ENCODE data around the gene SMKR1. TPM values are rescaled to one million over a fixed set of nuclear protein-coding genes. Genes with fewer than 3 reads are reported as not detected.
"Not testable (repeated sequence)": the region's sequence is repeated elsewhere in the genome, so short reads cannot be mapped to it uniquely, and the experiment has no call there.

SMKR1 gene
- total RNA-seq, 1 donor from 2014 or later = not detected

- ATAC-seq; DNase-seq (ENCODE audit: low spot score): not testable (repeated sequence)
Measured at GRCh38 chr7:129481376-129481775, 21.0 kb upstream of the SMKR1 start.

- ATAC-seq (no peak), DNase-seq (ENCODE audit: low spot score) (no peak)
Measured at GRCh38 chr7:129482781-129483180, 19.6 kb upstream of the SMKR1 start.

- DNase-seq (ENCODE audit: low spot score) (no peak), ATAC-seq (no peak)
Measured at GRCh38 chr7:129489491-129489890, 12.8 kb upstream of the SMKR1 start.

GRCh38 chr7:129492391-129492790 lies 9.9 kb upstream of the SMKR1 start:
- ATAC-seq (no peak), DNase-seq (ENCODE audit: low spot score) (no peak)

GRCh38 chr7:129493555-129493954 lies 8.8 kb upstream of the SMKR1 start:
- ATAC-seq (no peak), DNase-seq (ENCODE audit: low spot score) (no peak)

- DNase-seq (ENCODE audit: low spot score) (no peak), ATAC-seq (no peak)
Measured at GRCh38 chr7:129494041-129494440, 8.3 kb upstream of the SMKR1 start.

GRCh38 chr7:129495987-129496386 lies 6.3 kb upstream of the SMKR1 start:
- DNase-seq (ENCODE audit: low spot score) (no peak), ATAC-seq (no peak)

- ATAC-seq = no peak
- no peak for DNase-seq (ENCODE audit: low spot score)
Measured at GRCh38 chr7:129496653-129497052, 5.7 kb upstream of the SMKR1 start.

- ATAC-seq (no peak), DNase-seq (ENCODE audit: low spot score) (no peak)
Measured at GRCh38 chr7:129497156-129497555, 5.2 kb upstream of the SMKR1 start.

GRCh38 chr7:129498021-129498420 lies 4.3 kb upstream of the SMKR1 start:
- ATAC-seq = no peak
- DNase-seq (ENCODE audit: low spot score) = no peak

- no peak for ATAC-seq
Measured at GRCh38 chr7:129499999-129500398, 2.3 kb upstream of the SMKR1 start.

GRCh38 chr7:129502708-129503685 lies 666 bp downstream of the SMKR1 start:
- no peak for DNase-seq (ENCODE audit: low spot score)

More at GRCh38 chr7:129499999-129500398, 2.3 kb upstream of the SMKR1 start:
- DNase-seq (ENCODE audit: low spot score) = no peak

GRCh38 chr7:129503725-129504124 lies 1.4 kb downstream of the SMKR1 start:
- DNase-seq (ENCODE audit: low spot score) (no peak), ATAC-seq (no peak)

More at GRCh38 chr7:129502708-129503685, 666 bp downstream of the SMKR1 start:
- ATAC-seq = no peak

GRCh38 chr7:129512192-129512591 lies 9.9 kb downstream of the SMKR1 start:
- ATAC-seq (no peak), DNase-seq (ENCODE audit: low spot score) (no peak)

- ATAC-seq = no peak
- no peak for DNase-seq (ENCODE audit: low spot score)
Measured at GRCh38 chr7:129513546-129513945, 11.2 kb downstream of the SMKR1 start.

- ATAC-seq = no peak
- no peak for DNase-seq (ENCODE audit: low spot score)
Measured at GRCh38 chr7:129514683-129515082, 12.4 kb downstream of the SMKR1 start.

- DNase-seq (ENCODE audit: low spot score) (no peak), ATAC-seq (no peak)
Measured at GRCh38 chr7:129515381-129515780, 13.1 kb downstream of the SMKR1 start.

- no peak for DNase-seq (ENCODE audit: low spot score)
- ATAC-seq = no peak
Measured at GRCh38 chr7:129517931-129518330, 15.6 kb downstream of the SMKR1 start.

GRCh38 chr7:129519464-129519863 lies 17.1 kb downstream of the SMKR1 start:
- ATAC-seq (no peak), DNase-seq (ENCODE audit: low spot score) (no peak)

- DNase-seq (ENCODE audit: low spot score) (no peak), ATAC-seq (peak; percentile 24)
Measured at GRCh38 chr7:129522088-129522970, 20.0 kb downstream of the SMKR1 start.

- DNase-seq (ENCODE audit: low spot score) = no peak
Measured at GRCh38 chr7:129522971-129523340, 20.6 kb downstream of the SMKR1 start.

GRCh38 chr7:129523924-129524323 lies 21.6 kb downstream of the SMKR1 start:
- no peak for DNase-seq (ENCODE audit: low spot score)

More at GRCh38 chr7:129522971-129523340, 20.6 kb downstream of the SMKR1 start:
- no peak for ATAC-seq

More at GRCh38 chr7:129523924-129524323, 21.6 kb downstream of the SMKR1 start:
- no peak for ATAC-seq
